Ishikawa (cell line): Measurements from ENCODE around the gene MRPL49.

Experiments
- EGR1 ChIP-seq: IDR thresholded peaks from 2 replicates; pipeline ENCODE4 v1.6.1; 2012
- EP300 ChIP-seq: IDR thresholded peaks from 2 replicates; pipeline ENCODE4 v1.6.1; 2012; ENCODE audit warnings: borderline replicate concordance
- FOXM1 ChIP-seq: IDR thresholded peaks from 2 replicates; pipeline ENCODE4 v1.6.1; 2012; ENCODE audit warnings: low read depth, borderline replicate concordance
- TCF12 ChIP-seq: IDR thresholded peaks from 2 replicates; pipeline ENCODE4 v1.6.1; 2012; ENCODE audit warnings: low read depth
- YY1 ChIP-seq: IDR thresholded peaks from 2 replicates; pipeline ENCODE4 v1.6.1; 2012; ENCODE audit warnings: low read depth

DNA sequence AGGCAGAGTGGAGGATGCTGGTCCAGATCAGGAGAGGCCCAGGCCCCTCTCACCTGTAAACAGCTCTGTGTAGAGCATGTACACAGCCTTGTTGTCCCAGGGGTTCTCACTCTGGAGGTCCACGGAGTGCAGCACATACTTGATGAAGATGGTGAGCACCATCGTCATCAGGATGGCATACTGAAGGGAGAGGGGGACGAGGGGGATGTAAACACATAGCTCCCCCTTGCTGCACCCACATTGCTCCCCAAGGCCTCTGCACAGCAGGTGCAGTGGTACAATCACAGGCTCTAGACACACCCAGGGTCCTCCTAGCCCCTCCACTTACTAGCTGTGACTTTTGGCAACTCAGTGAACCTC, 9.3 kb downstream of the MRPL49 start:
- TF ChIP-seq TCF12 = no peak
- TF ChIP-seq FOXM1 = no peak
- TF ChIP-seq YY1 = no peak
- TF ChIP-seq EP300 = no peak
- no peak for TF ChIP-seq EGR1
